Measurements from ENCODE around the gene TIFAB.

Gene TIFAB

GRCh38 chr5:135481387-135481786 lies 29.2 kb upstream of the TIFAB start:
- FAIRE-seq: no peak

- FAIRE-seq: no peak
Observed at GRCh38 chr5:135480511-135480910, 28.4 kb upstream of the TIFAB start.

- FAIRE-seq: no peak
Observed at GRCh38 chr5:135478938-135479337, 26.8 kb upstream of the TIFAB start.

- no peak for FAIRE-seq
Observed at GRCh38 chr5:135477613-135478066, 25.5 kb upstream of the TIFAB start.

GRCh38 chr5:135476615-135477581 lies 24.7 kb upstream of the TIFAB start:
- no peak for FAIRE-seq

GRCh38 chr5:135473956-135474670 lies 22.0 kb upstream of the TIFAB start:
- FAIRE-seq: no peak

- no peak for FAIRE-seq
Observed at GRCh38 chr5:135472141-135472540, 20.0 kb upstream of the TIFAB start.

- FAIRE-seq: no peak
Observed at GRCh38 chr5:135471726-135472125, 19.6 kb upstream of the TIFAB start.

GRCh38 chr5:135469911-135470310 lies 17.8 kb upstream of the TIFAB start:
- FAIRE-seq: no peak

GRCh38 chr5:135468541-135468940 lies 16.4 kb upstream of the TIFAB start:
- FAIRE-seq: no peak

- FAIRE-seq: no peak
Observed at GRCh38 chr5:135467871-135468485, 15.8 kb upstream of the TIFAB start.

GRCh38 chr5:135467051-135467625 lies 15.0 kb upstream of the TIFAB start:
- no peak for FAIRE-seq

- FAIRE-seq: no peak
Observed at GRCh38 chr5:135466178-135467050, 14.3 kb upstream of the TIFAB start.

GRCh38 chr5:135465391-135466122 lies 13.4 kb upstream of the TIFAB start:
- FAIRE-seq: no peak

GRCh38 chr5:135462304-135462703 lies 10.2 kb upstream of the TIFAB start:
- FAIRE-seq: no peak

GRCh38 chr5:135461481-135462151 lies 9.5 kb upstream of the TIFAB start:
- no peak for FAIRE-seq

- FAIRE-seq: no peak
Observed at GRCh38 chr5:135460246-135461033, 8.3 kb upstream of the TIFAB start.

GRCh38 chr5:135458921-135459331 lies 6.8 kb upstream of the TIFAB start:
- no peak for FAIRE-seq

GRCh38 chr5:135458356-135458755 lies 6.2 kb upstream of the TIFAB start:
- FAIRE-seq: no peak

All from A204.1 (cell line).